OCI-LY1 (cell line): ENCODE data around the gene STK11.

ENCODE experiments used
- EZH2 ChIP-seq: fragments of 200-600 bp; sonication (generic), shearing (Covaris generic); IDR thresholded peaks from 2 replicates; pipeline ENCODE4 v1.8.0; 2017; ENCODE audit warnings: borderline replicate concordance, mixed run types, mild to moderate bottlenecking, antibody characterized with exemption, low read length, moderate library complexity, mixed read lengths
- TF ChIP-seq, protein P1 (sequence below): fragments of 200-600 bp; sonication (generic), shearing (Covaris generic); IDR thresholded peaks from 2 replicates; pipeline ENCODE4 v1.5.1; 2017; ENCODE audit warnings: mild to moderate bottlenecking, antibody characterized with exemption, low read length, moderate library complexity, mixed read lengths

DNA sequence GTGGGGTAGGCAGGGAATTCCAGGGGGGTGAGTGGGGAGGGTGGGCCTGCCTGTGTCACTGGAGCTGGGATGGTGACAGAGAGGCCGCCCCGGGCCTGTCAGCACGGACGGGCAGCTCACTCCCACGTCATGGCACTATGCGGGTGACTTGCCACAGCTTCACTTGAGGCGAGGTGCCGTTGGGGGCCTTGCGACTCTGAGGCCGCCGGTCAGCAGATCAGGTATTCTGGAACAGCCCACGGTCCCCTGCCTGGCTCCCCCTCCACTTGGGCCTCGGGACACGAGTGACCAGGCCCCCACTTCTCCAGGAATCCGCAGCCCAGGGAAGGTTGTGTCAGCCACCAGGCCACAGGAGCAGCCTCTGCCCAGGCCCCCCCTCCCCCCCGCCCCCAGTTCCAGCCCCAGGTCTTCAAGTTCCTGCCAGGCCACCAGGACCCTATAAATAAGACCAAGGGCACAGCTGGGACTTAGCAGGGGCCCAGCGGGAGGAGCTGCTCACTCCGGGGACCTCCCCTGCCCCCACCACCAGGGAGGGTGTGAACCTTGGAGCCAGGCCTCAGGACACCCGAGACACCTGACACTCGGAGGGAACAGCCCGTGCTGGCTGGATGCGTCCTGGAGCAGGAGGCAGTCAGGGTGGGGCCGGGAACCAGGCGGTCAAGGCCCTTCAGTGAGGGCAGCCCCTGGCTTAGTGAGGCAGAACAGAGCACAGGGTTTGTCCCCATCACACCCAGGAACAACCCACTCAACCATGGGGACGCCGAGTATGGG, 40.1 kb downstream of the STK11 start:
- TF ChIP-seq, protein P1, sequence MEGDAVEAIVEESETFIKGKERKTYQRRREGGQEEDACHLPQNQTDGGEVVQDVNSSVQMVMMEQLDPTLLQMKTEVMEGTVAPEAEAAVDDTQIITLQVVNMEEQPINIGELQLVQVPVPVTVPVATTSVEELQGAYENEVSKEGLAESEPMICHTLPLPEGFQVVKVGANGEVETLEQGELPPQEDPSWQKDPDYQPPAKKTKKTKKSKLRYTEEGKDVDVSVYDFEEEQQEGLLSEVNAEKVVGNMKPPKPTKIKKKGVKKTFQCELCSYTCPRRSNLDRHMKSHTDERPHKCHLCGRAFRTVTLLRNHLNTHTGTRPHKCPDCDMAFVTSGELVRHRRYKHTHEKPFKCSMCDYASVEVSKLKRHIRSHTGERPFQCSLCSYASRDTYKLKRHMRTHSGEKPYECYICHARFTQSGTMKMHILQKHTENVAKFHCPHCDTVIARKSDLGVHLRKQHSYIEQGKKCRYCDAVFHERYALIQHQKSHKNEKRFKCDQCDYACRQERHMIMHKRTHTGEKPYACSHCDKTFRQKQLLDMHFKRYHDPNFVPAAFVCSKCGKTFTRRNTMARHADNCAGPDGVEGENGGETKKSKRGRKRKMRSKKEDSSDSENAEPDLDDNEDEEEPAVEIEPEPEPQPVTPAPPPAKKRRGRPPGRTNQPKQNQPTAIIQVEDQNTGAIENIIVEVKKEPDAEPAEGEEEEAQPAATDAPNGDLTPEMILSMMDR, result no peak
- no peak for TF ChIP-seq EZH2
